GM21423 (cell line): Measurements from ENCODE around the gene HMGA1.

ENCODE experiments used
- ATAC-seq: cut with Tn5 transposase; IDR thresholded peaks from one replicate; pipeline ENCODE4 v1.9.1; 2021; ENCODE audit warnings: mild to moderate bottlenecking, moderate library complexity; ENCODE audit not compliant: unreplicated experiment

Gene HMGA1

DNA sequence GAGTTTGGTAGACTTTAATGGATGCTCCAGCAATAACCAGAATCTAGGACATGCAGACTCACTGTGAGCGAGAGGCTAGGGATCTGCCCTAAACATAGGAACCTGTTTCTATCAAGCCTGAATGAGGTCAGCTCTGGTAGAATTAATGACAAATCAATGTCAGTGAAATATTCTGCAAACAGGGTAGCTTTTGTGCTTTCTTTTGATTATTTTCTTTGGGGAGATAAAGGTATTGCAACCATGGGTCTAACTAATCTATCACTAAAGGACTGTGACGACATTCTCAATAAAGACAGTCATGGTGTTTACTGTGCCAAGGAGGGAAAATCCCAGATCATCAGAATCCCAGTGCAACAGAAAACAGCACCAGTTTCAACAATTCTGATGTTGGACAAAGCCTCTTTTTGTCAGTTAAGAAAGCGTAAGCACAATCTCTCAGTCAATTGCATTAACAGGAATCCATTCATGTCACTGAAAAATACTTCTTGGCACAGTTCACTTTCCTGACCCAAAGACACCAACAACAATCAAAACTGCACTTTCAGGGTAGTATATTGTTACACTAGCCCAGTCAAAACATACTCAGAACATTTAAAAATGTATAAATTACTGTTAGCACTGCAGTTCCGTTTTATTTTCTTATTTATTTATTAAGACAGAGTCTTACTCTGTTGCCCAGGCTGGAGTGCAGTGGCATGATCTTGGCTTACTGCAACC is 48.9 kb downstream of the HMGA1 start:
- ATAC-seq, result no peak

GRCh38 chr6:34288581-34288980 is 51.9 kb downstream of the HMGA1 start:
- no peak for ATAC-seq

- no peak for ATAC-seq
Measured at GRCh38 chr6:34289137-34289536, 52.5 kb downstream of the HMGA1 start.

DNA sequence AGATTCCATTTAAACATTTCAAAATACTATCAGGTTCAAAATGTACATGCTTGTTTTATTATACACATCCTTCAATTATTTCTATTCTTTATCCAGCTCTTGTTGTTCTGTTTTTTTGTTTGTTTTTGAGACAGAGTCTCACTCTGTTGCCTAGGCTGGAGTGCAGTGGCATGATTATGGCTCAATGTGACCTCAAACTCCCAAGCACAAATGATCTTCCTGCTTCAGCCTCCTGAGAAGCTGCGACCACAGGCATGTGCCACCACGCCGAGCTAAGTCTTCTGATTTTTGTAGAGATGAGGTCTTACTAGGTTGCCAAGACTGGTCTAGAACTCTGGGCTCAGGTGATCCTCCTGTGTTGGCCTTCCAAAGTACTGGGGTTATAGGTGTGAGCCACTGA is 56.3 kb downstream of the HMGA1 start:
- ATAC-seq, result no peak

DNA sequence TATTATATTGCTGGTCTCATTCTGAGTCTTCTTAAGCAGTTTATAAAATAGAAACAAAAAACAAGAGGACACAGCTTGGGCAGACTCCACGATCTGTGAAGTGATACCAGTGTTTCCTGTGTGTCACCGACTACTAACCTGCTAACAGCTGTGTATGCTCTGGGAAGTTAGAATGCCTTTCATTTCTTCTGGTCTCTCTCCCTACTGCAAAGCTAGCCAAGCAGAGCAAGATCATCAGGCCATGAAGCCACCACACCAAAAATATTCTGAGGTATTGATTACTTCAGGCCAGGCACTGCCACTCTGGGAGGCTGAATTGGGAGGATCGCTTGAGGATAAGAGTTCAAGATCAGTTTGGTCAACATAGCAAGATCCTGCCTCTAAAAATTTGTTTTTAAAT is 59.0 kb downstream of the HMGA1 start:
- peak; percentile 84 for ATAC-seq
